GM18507 (cell line): Measurements from ENCODE around the gene TUB.

ENCODE experiments used
- DNase-seq: peaks from one replicate; pipeline ENCODE4 v3.0.0; 2011; ENCODE audit warnings: low read depth; ENCODE audit not compliant: insufficient read length; ENCODE audit errors: extremely low spot score
- FAIRE-seq: peaks from 2 replicates; lab custom pipeline; 2011; peaks lifted over from hg19 to GRCh38; lab: Jason Lieb, UNC

TUB gene

GRCh38 chr11:8043756-8044155, 37.3 kb upstream of the TUB start:
- FAIRE-seq (no peak), DNase-seq (no peak)

- no peak for DNase-seq
- FAIRE-seq, result no peak
These were observed 35.2 kb upstream of the TUB start for GRCh38 chr11:8045839-8046238.

- no peak for DNase-seq
- no peak for FAIRE-seq
These were observed 33.6 kb upstream of the TUB start for GRCh38 chr11:8047382-8047781.

- DNase-seq, result no peak
- no peak for FAIRE-seq
These were observed 31.9 kb upstream of the TUB start for GRCh38 chr11:8049084-8049483.

- DNase-seq (no peak), FAIRE-seq (no peak)
These were observed 25.7 kb upstream of the TUB start for GRCh38 chr11:8055091-8055835.

- FAIRE-seq (no peak), DNase-seq (no peak)
These were observed 25.0 kb upstream of the TUB start for GRCh38 chr11:8055836-8056526.

GRCh38 chr11:8056810-8057463, 24.1 kb upstream of the TUB start:
- FAIRE-seq, result no peak
- DNase-seq, result no peak

- DNase-seq, result no peak
- FAIRE-seq, result no peak
These were observed 22.8 kb upstream of the TUB start for GRCh38 chr11:8058216-8058615.

GRCh38 chr11:8059030-8059429, 22.0 kb upstream of the TUB start:
- FAIRE-seq (no peak), DNase-seq (no peak)

- no peak for FAIRE-seq
- no peak for DNase-seq
These were observed 21.4 kb upstream of the TUB start for GRCh38 chr11:8059571-8060011.

- no peak for DNase-seq
- no peak for FAIRE-seq
These were observed 20.8 kb upstream of the TUB start for GRCh38 chr11:8060146-8060719.

GRCh38 chr11:8060801-8061554, 20.0 kb upstream of the TUB start:
- no peak for DNase-seq
- no peak for FAIRE-seq

- DNase-seq (no peak), FAIRE-seq (no peak)
These were observed 19.2 kb upstream of the TUB start for GRCh38 chr11:8061555-8062428.

- DNase-seq (no peak), FAIRE-seq (no peak)
These were observed 18.2 kb upstream of the TUB start for GRCh38 chr11:8062781-8063257.

GRCh38 chr11:8063324-8063723, 17.7 kb upstream of the TUB start:
- FAIRE-seq, result no peak
- DNase-seq, result no peak

GRCh38 chr11:8065031-8065430, 16.0 kb upstream of the TUB start:
- DNase-seq, result no peak
- FAIRE-seq, result no peak

GRCh38 chr11:8066036-8066910, 14.7 kb upstream of the TUB start:
- no peak for DNase-seq
- FAIRE-seq, result no peak
